ENCODE results near the gene NUP37.

Gene NUP37

DNA sequence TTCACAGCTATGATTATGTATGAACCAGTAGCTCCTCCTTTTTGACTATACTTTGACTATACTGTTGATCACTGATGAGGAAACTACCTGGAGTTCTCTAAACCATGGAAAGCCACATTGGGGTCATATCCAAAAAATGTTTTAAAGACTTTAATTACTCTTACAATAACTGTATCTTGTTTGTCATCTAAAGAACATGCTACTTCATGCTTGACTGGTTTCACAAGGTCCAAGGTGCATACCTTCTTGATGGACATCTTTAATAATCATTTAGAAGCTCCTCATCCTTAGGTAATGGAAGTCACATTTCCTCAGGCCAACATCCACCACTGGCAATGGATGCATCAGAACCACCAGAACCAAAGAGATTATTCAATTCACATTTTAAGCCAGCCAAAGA lies 88.1 kb downstream of the NUP37 start:
- no peaks in the 10 kb centered on the region for H3K9me3 ChIP-seq
- H3K36me3 ChIP-seq: no peaks in the 10 kb centered on the region
- H3K4me3 ChIP-seq (ENCODE audit: low read depth, low read length): no peak overlapping the region
- H3K4me1 ChIP-seq: no peaks in the 10 kb centered on the region
- H3K27me3 ChIP-seq: no peaks in the 10 kb centered on the region
- no peak for DNase-seq
- TF ChIP-seq CTCF (IDR thresholded peaks at IDR 0.05; ENCODE audit: low read depth, low read length): no peak

GRCh38 chr12:102029141-102029540 lies 90.8 kb downstream of the NUP37 start:
- Histone ChIP-seq H3K36me3 (no peaks in the 10 kb centered on the region), H3K27me3 (no peaks in the 10 kb centered on the region), H3K4me1 (no peaks in the 10 kb centered on the region), H3K9me3 (no peaks in the 10 kb centered on the region), H3K4me3 (ENCODE audit: low read depth, low read length) (no peak overlapping the region)
- no peak for DNase-seq
- no peak for TF ChIP-seq CTCF (IDR thresholded peaks at IDR 0.05; ENCODE audit: low read depth, low read length)

GRCh38 chr12:102026728-102027127 lies 93.2 kb downstream of the NUP37 start:
- no peaks in the 10 kb centered on the region for H3K9me3 ChIP-seq

GRCh38 chr12:102024765-102025164 lies 95.1 kb downstream of the NUP37 start:
- DNase-seq: no peak
- Histone ChIP-seq H3K36me3 (no peaks in the 10 kb centered on the region), H3K9me3 (no peaks in the 10 kb centered on the region), H3K27me3 (no peaks in the 10 kb centered on the region), H3K4me1 (no peaks in the 10 kb centered on the region), H3K4me3 (ENCODE audit: low read depth, low read length) (no peak overlapping the region)
- no peak for TF ChIP-seq CTCF (IDR thresholded peaks at IDR 0.05; ENCODE audit: low read depth, low read length)

More at GRCh38 chr12:102026728-102027127, 93.2 kb downstream of the NUP37 start:
- H3K4me3 ChIP-seq (ENCODE audit: low read depth, low read length): no peak overlapping the region
- no peaks in the 10 kb centered on the region for H3K36me3 ChIP-seq
- peak; percentile 20 for TF ChIP-seq CTCF (IDR thresholded peaks at IDR 0.05; ENCODE audit: low read depth, low read length)
- H3K27me3 ChIP-seq: no peaks in the 10 kb centered on the region
- DNase-seq: no peak
- no peaks in the 10 kb centered on the region for H3K4me1 ChIP-seq

- DNase-seq: no peak
- Histone ChIP-seq H3K4me1 (no peaks in the 10 kb centered on the region), H3K36me3 (no peaks in the 10 kb centered on the region), H3K9me3 (no peaks in the 10 kb centered on the region), H3K27me3 (no peaks in the 10 kb centered on the region), H3K4me3 (ENCODE audit: low read depth, low read length) (no peak overlapping the region)
- TF ChIP-seq CTCF (IDR thresholded peaks at IDR 0.05; ENCODE audit: low read depth, low read length): no peak
Measured at GRCh38 chr12:102023343-102023930, 96.5 kb downstream of the NUP37 start.
